MCF 10A (cell line): ENCODE measurements around the gene APCDD1L. TPM values are rescaled to one million over a fixed set of nuclear protein-coding genes. Genes with fewer than 3 reads are reported as not detected.

Experiments
- BruUV-seq: library from RNA; stranded (reverse); fragments of 400-500 nt; replicated peaks from 2 replicates; lab custom pipeline; 2021; lab: Mats Ljungman, UMichigan
- CTCF ChIA-PET: fragments of 300-600 bp; sonication (Branson Sonifier 250); formaldehyde crosslinking; extraction: SDS; loops from one replicate; lab custom pipeline; 2021; ENCODE audit warnings: antibody characterized with exemption, inconsistent platforms; lab: Yijun Ruan, JAX
- POLR2A ChIA-PET: fragments of 300-600, 350-650 bp; sonication (Branson Sonifier 250); formaldehyde crosslinking; extraction: SDS; loops from one replicate; lab custom pipeline; 2020; ENCODE audit warnings: antibody characterized with exemption, inconsistent platforms; lab: Yijun Ruan, JAX
- DNase-seq: peaks from one replicate; pipeline ENCODE4 v3.0.0-alpha.2; 2018; ENCODE audit not compliant: unreplicated experiment
- H3K27ac Mint-ChIP-seq: one replicate; pipeline ENCODE4 v1.8.0; 2022; ENCODE audit warnings: mild to moderate bottlenecking, low read depth, mixed read lengths; ENCODE audit not compliant: unreplicated experiment
- H3K27me3 Mint-ChIP-seq: one replicate; pipeline ENCODE4 v1.8.0; 2022; ENCODE audit warnings: mixed read lengths; ENCODE audit not compliant: insufficient read depth, unreplicated experiment
- H3K36me3 Mint-ChIP-seq: one replicate; pipeline ENCODE4 v1.8.0; 2022; ENCODE audit warnings: mild to moderate bottlenecking, moderate library complexity, mixed read lengths; ENCODE audit not compliant: insufficient read depth, unreplicated experiment
- H3K4me1 Mint-ChIP-seq: one replicate; pipeline ENCODE4 v1.8.0; 2022; ENCODE audit warnings: mixed read lengths; ENCODE audit not compliant: insufficient read depth, unreplicated experiment
- H3K4me3 Mint-ChIP-seq: one replicate; pipeline ENCODE4 v1.8.0; 2022; ENCODE audit warnings: mild to moderate bottlenecking, moderate library complexity, mixed read lengths; ENCODE audit not compliant: unreplicated experiment
- H3K9me3 Mint-ChIP-seq: one replicate; pipeline ENCODE4 v1.8.0; 2022; ENCODE audit warnings: mixed read lengths; ENCODE audit not compliant: unreplicated experiment
- CTCF ChIP-seq: fragments of 200-600 bp; IDR thresholded peaks from one replicate; pipeline ENCODE4 v1.8.0; 2022; ENCODE audit warnings: antibody characterized with exemption, mild to moderate bottlenecking; ENCODE audit not compliant: unreplicated experiment
- intact Hi-C: fragments of 100-400 bp; cut with micrococcal nuclease; formaldehyde crosslinking; loops from 2 replicates; pipeline ENCODE4 v1.14.1; 2022
- total RNA-seq: library from RNA; stranded (reverse); gene quantifications from 2 replicates; pipeline ENCODE4 v1.2.3, GENCODE V29; 2022

The APCDD1L gene
- total RNA-seq, 1 experiment from 2014 or later = 0.86 TPM

GRCh38 chr20:58447511-58448391 is 67.4 kb downstream of the APCDD1L start:
- H3K4me3 Mint-ChIP-seq = no peak overlapping the region
- no peaks in the 10 kb centered on the region for H3K4me1 Mint-ChIP-seq
- peak overlapping the region; percentile 58 for H3K27ac Mint-ChIP-seq
- H3K27me3 Mint-ChIP-seq = no peaks in the 10 kb centered on the region
- intact Hi-C loops = loop anchor here (1.0 kb wide), 1 partner anchor 210 kb away; no protein-coding TSS in a partner anchor
- H3K9me3 Mint-ChIP-seq = no peaks in the 10 kb centered on the region
- no TSS peak for BruUV-seq
- ChIA-PET POLR2A (interaction anchor here (0.5 to 1.6 kb wide), 4 partner anchors 11 to 212 kb away, joined by 3 to 4 read pairs (median 3); no protein-coding TSS in a partner anchor), CTCF (interaction anchor here (0.6 to 4.7 kb wide), 44 partner anchors 9 to 1563 kb away, joined by 3 to 58 read pairs (median 4); partner anchors contain the start of gene VAPB)
- H3K36me3 Mint-ChIP-seq = peaks cover 30% of the 10 kb centered on the region
- peak; percentile 79 for TF ChIP-seq CTCF
- DNase-seq = peak; percentile 71

GRCh38 chr20:58446960-58447265 is 68.3 kb downstream of the APCDD1L start:
- no peaks in the 10 kb centered on the region for H3K4me1 Mint-ChIP-seq
- TF ChIP-seq CTCF = no peak
- no TSS peak for BruUV-seq
- no peaks in the 10 kb centered on the region for H3K9me3 Mint-ChIP-seq
- no peaks in the 10 kb centered on the region for H3K27me3 Mint-ChIP-seq
- CTCF ChIA-PET = interaction anchor here (0.5 to 4.7 kb wide), 17 partner anchors 8 to 1562 kb away, joined by 3 to 58 read pairs (median 7); no protein-coding TSS in a partner anchor
- POLR2A ChIA-PET = interaction anchor here (1.0 to 1.6 kb wide), 3 partner anchors 12 to 211 kb away, joined by 3 to 4 read pairs (median 3); partner anchors contain the start of gene STX16
- H3K36me3 Mint-ChIP-seq = peaks cover 39% of the 10 kb centered on the region
- intact Hi-C loops = loop anchor here (1.0 kb wide), 1 partner anchor 210 kb away; no protein-coding TSS in a partner anchor
- peak overlapping the region; percentile 58 for H3K27ac Mint-ChIP-seq
- H3K4me3 Mint-ChIP-seq = no peak overlapping the region
- DNase-seq = no peak

GRCh38 chr20:58446264-58446959 is 68.8 kb downstream of the APCDD1L start:
- ChIA-PET CTCF (interaction anchor here (0.5 to 4.7 kb wide), 9 partner anchors 8 to 290 kb away, joined by 3 to 58 read pairs (median 7); no protein-coding TSS in a partner anchor), POLR2A (interaction anchor here (1.0 kb wide), 1 partner anchor 205 kb away, joined by 3 read pairs; the partner anchor contains the start of gene STX16)
- H3K4me1 Mint-ChIP-seq = no peaks in the 10 kb centered on the region
- H3K27me3 Mint-ChIP-seq = no peaks in the 10 kb centered on the region
- peak overlapping the region; percentile 58 for H3K27ac Mint-ChIP-seq
- H3K36me3 Mint-ChIP-seq = peaks cover 42% of the 10 kb centered on the region
- intact Hi-C loops = no loop called here
- BruUV-seq = no TSS peak
- H3K9me3 Mint-ChIP-seq = no peaks in the 10 kb centered on the region
- DNase-seq = no peak
- no peak overlapping the region for H3K4me3 Mint-ChIP-seq
- no peak for TF ChIP-seq CTCF
